Loucy (cell line): ENCODE measurements around the gene SIGLEC11.
A peak's percentile ranks its signal among the peaks of the same experiment; 100 is the strongest.

Source experiments
- H2AFZ ChIP-seq: fragments of 200-600 bp; sonication (generic); 2 replicates; pipeline ENCODE4 v1.6.0; 2016; ENCODE audit warnings: antibody characterized with exemption, mild to moderate bottlenecking, low read length, moderate library complexity
- H3F3A ChIP-seq: fragments of 200-600 bp; 2 replicates; pipeline ENCODE4 v1.6.0; 2016; ENCODE audit warnings: antibody characterized with exemption, low read depth, mild to moderate bottlenecking
- H3K27me3 ChIP-seq: fragments of 200-600 bp; sonication (generic); 2 replicates; pipeline ENCODE4 v1.6.1; 2014; ENCODE audit warnings: low read length, mild to moderate bottlenecking; ENCODE audit not compliant: insufficient read depth, poor library complexity, severe bottlenecking
- H3K36me3 ChIP-seq: fragments of 200-600 bp; sonication (generic); 2 replicates; pipeline ENCODE4 v1.6.1; 2016; ENCODE audit warnings: low read length; ENCODE audit not compliant: insufficient read depth
- H3K4me1 ChIP-seq: fragments of 200-600 bp; sonication (generic); 2 replicates; pipeline ENCODE4 v1.5.1; 2014; ENCODE audit warnings: low read length, mild to moderate bottlenecking; ENCODE audit not compliant: insufficient read depth, poor library complexity, severe bottlenecking
- H3K4me2 ChIP-seq: fragments of 200-600 bp; sonication (generic); 2 replicates; pipeline ENCODE4 v1.6.0; 2014; ENCODE audit warnings: antibody characterized with exemption, low read length, low read depth, mild to moderate bottlenecking; ENCODE audit not compliant: poor library complexity, severe bottlenecking
- H3K4me3 ChIP-seq: fragments of 200-600 bp; sonication (generic); 2 replicates; pipeline ENCODE4 v1.5.1; 2014; ENCODE audit warnings: low read length, mild to moderate bottlenecking, mixed read lengths; ENCODE audit not compliant: poor library complexity, severe bottlenecking
- H3K79me2 ChIP-seq: fragments of 200-600 bp; sonication (generic); 2 replicates; pipeline ENCODE4 v1.6.1; 2014; ENCODE audit warnings: low read length; ENCODE audit not compliant: insufficient read depth
- H3K9ac ChIP-seq: fragments of 200-600 bp; sonication (generic); 2 replicates; pipeline ENCODE4 v1.6.0; 2014; ENCODE audit warnings: mild to moderate bottlenecking, low read depth, low read length, moderate library complexity; ENCODE audit not compliant: poor library complexity, severe bottlenecking
- H3K9me2 ChIP-seq: fragments of 200-600 bp; sonication (generic); replicated peaks from 2 replicates; pipeline ENCODE4 v1.6.1; 2016; ENCODE audit warnings: low read depth, low read length, mixed read lengths
- H3K9me3 ChIP-seq: fragments of 200-600 bp; sonication (generic); 2 replicates; pipeline ENCODE4 v1.6.1; 2014; ENCODE audit warnings: mild to moderate bottlenecking, antibody characterized with exemption, low read length, low read depth; ENCODE audit not compliant: insufficient read depth
- H4K20me1 ChIP-seq: fragments of 200-600 bp; sonication (generic); 2 replicates; pipeline ENCODE4 v1.6.0; 2014; ENCODE audit warnings: antibody characterized with exemption, low read length, mild to moderate bottlenecking; ENCODE audit not compliant: insufficient read depth, poor library complexity, severe bottlenecking
- EZH2phosphoT487 ChIP-seq: fragments of 200-600 bp; IDR thresholded peaks from 2 replicates; pipeline ENCODE4 v1.6.1; 2018; ENCODE audit warnings: antibody characterized with exemption, mild to moderate bottlenecking, moderate library complexity, borderline replicate concordance
- TF ChIP-seq, protein P1 (sequence below): fragments of 200-600 bp; sonication (generic); conservative IDR thresholded peaks from 2 replicates; pipeline ENCODE4 v1.5.1; 2014; ENCODE audit warnings: mild to moderate bottlenecking, antibody characterized with exemption, low read length

Gene SIGLEC11

DNA sequence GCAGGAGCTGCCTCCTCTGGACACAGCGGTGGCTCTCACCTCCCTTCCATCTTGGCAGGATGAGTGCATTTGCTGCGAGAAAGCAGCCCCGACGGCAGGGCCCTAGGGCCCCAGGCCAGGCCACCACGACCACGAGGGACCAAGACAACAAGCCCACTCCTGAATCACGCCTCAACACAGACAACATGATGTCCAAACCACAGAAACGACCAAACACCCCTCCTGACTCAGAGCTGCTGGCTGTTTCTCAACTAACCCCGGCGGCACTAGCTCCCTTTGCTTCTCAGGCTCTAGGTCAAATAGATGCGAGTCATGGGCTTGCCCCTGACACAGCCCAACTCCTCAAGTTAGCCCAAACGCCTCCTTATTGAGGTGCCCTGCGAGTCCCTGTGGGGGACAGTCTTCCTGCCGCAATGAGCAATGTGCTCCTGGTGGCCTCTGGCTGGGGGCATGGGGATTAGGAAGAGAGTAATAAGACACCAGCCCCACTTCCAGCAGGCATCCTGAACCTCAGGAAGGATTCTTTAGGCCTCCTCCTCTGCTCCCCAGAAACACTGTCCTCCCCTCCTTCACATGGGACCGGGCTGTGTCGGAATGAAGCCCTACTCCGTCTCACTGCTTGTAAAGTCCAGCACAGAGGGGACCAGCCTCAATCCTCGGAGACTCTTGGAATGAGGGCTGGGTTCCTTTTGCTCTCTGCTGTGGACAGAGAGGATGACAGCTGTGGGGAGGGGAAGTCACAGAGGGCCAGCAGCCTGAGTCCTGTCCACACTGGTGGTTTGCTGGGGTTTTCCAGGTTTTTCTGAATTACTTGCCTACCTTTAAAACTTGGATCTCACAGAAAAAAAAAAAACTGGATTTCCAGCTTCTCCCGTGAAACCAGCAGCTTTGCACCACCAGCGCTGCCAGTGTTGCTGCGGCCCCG is 38.8 kb downstream of the SIGLEC11 start:
- TF ChIP-seq, protein P1, sequence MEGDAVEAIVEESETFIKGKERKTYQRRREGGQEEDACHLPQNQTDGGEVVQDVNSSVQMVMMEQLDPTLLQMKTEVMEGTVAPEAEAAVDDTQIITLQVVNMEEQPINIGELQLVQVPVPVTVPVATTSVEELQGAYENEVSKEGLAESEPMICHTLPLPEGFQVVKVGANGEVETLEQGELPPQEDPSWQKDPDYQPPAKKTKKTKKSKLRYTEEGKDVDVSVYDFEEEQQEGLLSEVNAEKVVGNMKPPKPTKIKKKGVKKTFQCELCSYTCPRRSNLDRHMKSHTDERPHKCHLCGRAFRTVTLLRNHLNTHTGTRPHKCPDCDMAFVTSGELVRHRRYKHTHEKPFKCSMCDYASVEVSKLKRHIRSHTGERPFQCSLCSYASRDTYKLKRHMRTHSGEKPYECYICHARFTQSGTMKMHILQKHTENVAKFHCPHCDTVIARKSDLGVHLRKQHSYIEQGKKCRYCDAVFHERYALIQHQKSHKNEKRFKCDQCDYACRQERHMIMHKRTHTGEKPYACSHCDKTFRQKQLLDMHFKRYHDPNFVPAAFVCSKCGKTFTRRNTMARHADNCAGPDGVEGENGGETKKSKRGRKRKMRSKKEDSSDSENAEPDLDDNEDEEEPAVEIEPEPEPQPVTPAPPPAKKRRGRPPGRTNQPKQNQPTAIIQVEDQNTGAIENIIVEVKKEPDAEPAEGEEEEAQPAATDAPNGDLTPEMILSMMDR = no peak
- no peak for TF ChIP-seq EZH2phosphoT487
- Histone ChIP-seq H3K79me2 (peaks cover 99% of the 10 kb centered on the region), H2AFZ (no peak overlapping the region), H3K27me3 (no peaks in the 10 kb centered on the region), H3K4me2 (peak overlapping the region; percentile 96), H3K4me3 (peak overlapping the region; percentile 20), H4K20me1 (peaks cover 92% of the 10 kb centered on the region), H3K36me3 (peaks cover 49% of the 10 kb centered on the region; the same call in 1 of the 2 replicates), H3K4me1 (peaks cover 48% of the 10 kb centered on the region), H3K9me2 (no peaks in the 10 kb centered on the region), H3F3A (no peaks in the 10 kb centered on the region), H3K9me3 (no peaks in the 10 kb centered on the region), H3K9ac (no peak overlapping the region)

DNA sequence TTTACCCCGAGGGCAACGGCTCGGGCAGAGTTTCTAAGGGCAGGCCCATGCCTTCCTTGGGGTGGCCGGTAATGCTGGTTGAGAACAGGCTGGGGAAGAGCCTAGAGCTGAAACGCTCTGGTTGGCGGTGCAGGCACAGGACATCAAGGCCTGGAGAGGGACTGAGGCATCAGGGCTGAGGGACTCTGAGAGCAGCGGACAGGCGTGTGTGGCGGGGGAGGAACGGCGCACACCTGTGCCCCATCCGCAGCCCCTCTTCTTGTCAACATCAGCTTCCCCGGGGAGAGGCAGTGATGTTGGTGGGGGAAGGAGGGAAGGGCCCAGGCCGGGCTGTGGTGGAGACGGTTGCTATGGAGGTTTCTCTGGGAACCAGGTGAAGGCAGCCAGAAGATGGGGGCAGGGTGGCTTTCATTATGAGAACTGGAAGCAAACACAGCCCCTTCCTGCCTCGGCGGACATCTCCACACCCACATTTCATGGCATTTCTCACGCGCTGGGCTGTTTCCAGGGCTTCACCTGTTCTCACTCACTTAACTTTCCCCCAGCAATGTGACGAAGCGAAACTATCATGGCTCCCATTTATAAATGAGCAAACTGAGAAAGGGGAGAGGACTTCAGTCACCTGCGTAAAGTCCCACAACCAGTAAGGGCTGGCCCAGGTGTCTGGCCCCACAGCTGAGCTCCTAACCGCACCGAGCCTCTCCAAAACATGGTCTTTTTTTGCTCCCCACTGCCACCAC is 40.2 kb downstream of the SIGLEC11 start:
- Histone ChIP-seq H3K4me1 (peaks cover 43% of the 10 kb centered on the region), H4K20me1 (peaks cover 92% of the 10 kb centered on the region), H3K9me3 (no peaks in the 10 kb centered on the region), H3K79me2 (peaks cover 99% of the 10 kb centered on the region), H3K27me3 (no peaks in the 10 kb centered on the region), H3K9me2 (no peaks in the 10 kb centered on the region), H3K36me3 (peaks cover 54% of the 10 kb centered on the region; the same call in 1 of the 2 replicates), H3K4me3 (no peak overlapping the region), H3K4me2 (peak overlapping the region; percentile 96), H3F3A (no peaks in the 10 kb centered on the region), H3K9ac (no peak overlapping the region), H2AFZ (no peak overlapping the region)
- TF ChIP-seq EZH2phosphoT487 = no peak
- TF ChIP-seq, protein P1 = no peak

DNA sequence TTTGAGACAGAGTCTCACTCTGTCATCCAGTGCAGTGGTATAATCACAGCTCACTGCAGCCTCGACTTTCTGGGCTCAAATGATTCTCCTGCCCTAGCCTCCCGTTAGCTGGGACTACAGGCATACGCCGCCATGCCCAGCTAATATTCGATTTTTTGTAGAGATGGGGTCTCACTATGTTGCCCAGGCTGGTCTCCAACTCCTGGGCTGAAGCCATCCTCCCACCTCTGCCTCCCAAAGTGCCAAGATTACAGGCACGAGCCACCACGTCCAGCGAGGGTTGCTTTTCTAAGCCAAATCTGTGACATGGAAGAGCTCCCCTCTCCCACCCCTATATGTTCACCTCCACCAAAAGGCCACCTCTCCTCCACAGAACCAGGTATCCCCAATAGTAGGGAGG is 42.9 kb downstream of the SIGLEC11 start:
- peaks cover 97% of the 10 kb centered on the region for H3K79me2 ChIP-seq
- no peaks in the 10 kb centered on the region for H3K9me3 ChIP-seq
- H3K9ac ChIP-seq = no peak overlapping the region
- H3K4me3 ChIP-seq = no peak overlapping the region
- peaks cover 64% of the 10 kb centered on the region; the same call in 1 of the 2 replicates for H3K36me3 ChIP-seq
- H3K9me2 ChIP-seq = no peaks in the 10 kb centered on the region
- H3K27me3 ChIP-seq = no peaks in the 10 kb centered on the region
- no peak overlapping the region for H2AFZ ChIP-seq
- H3K4me2 ChIP-seq = no peak overlapping the region
- peaks cover 21% of the 10 kb centered on the region for H3K4me1 ChIP-seq
- no peak for TF ChIP-seq EZH2phosphoT487
- TF ChIP-seq, protein P1 = no peak
- no peaks in the 10 kb centered on the region for H3F3A ChIP-seq
- peaks cover 90% of the 10 kb centered on the region for H4K20me1 ChIP-seq
